NT2/D1 (cell line): ENCODE results near the gene MT1M.

ENCODE experiments used
- SUZ12 ChIP-seq: IDR thresholded peaks from 2 replicates; pipeline ENCODE4 v1.6.1; 2011; ENCODE audit not compliant: insufficient read length, insufficient read depth; ENCODE audit errors: extremely low read depth
- ZNF274 ChIP-seq: IDR thresholded peaks from 2 replicates; pipeline ENCODE4 v1.6.1; 2011; ENCODE audit warnings: mild to moderate bottlenecking, low read depth, low read length

- TF ChIP-seq ZNF274 (no peak), SUZ12 (no peak)
Measured at GRCh38 chr16:56611281-56611833, 21.1 kb upstream of the MT1M start.
